Measurements from ENCODE around the gene TGM5. TPM values are rescaled to one million over a fixed set of nuclear protein-coding genes. Genes with fewer than 3 reads are reported as not detected.

The TGM5 gene
- total and polyA plus RNA-seq, 2 experiments from 2014 or later = not detected

DNA sequence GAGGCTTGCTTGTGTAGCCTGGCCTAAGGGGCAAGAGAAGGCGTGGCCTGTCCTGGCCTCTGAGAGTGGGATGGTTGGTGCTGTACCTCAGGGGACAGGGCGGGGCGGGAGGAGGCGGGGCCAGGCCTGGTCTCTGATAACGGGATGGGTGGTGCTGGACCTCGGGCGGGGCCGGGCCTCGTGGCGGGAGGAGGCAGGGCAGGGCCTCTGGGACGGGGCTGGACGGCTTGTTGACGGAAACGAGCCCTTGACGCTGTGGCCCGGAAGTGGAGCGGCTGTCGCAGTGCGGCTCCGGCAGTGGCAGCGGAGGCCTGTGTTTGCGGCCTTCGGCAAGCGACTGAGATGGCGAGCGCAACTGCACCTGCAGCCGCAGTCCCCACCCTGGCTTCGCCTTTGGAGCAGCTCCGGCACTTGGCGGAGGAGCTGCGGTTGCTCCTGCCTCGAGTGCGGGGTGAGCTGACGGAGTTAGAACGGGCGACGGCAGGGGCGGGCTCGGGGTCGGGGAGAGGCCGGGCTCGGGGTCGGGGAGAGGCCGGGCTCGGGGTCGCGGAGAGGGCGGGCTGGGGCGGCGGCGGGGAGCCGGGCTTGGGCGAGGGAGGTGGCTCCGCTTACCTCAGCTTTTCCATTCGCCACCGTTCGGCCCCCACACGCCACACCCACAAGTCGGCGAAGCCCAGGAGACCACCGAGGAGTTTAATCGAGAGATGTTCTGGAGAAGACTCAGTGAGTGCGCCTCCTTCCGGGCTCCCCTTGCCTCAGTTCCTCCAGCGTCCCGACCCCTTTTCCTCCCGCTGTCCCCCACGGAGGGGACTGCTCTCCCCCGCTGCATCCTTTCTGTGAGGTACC lies 81.3 kb downstream of the TGM5 start, which contains the start of gene CCNDBP1:
TSS of gene CCNDBP1 (plus strand) at position 247 of the 846 bp plus-strand sequence. CDS start at position 343, 96 bp downstream.
- WGBS (ENCODE audit: low lambda C conversion rate, missing lambda C conversion rate) = 0% methylated on average over 21 of the region's 69 CpGs
- H3K4me1 ChIP-seq (ENCODE audit: insufficient read depth) = peaks cover 11% of the 10 kb centered on the region

DNA sequence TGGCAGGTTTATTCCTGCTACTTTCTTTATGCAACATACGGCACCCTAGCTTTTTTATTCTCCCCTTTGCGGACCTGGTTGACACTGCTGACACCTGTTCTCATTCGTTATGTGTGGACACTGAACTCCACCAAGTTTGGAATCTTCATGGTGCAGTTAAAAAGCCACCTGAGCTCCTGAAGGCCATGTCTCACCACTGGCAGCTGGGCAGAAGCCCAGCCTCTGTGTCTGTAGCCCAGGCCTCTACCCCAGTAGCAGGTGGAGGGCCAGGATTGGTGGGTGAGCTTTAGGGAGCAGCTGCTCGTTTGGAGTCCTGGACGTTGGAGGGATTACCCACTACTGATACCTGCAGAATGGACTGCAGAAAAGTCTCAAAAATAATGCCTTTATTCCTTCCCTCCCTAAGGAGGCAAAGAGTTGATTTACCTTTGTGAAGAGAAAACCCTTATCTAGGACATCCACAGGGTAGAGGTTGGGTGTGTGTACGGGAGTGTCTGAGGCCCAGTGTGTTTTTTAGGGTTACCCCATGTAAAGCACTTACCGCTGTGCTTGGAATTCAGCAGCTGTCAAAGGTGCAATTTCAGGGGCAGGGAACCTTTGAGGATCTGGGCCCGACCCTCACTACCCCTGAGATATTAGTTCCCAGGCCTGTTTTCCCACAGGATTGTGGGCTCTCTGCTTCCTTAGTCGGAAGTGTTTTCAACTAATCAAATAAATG lies 82.2 kb downstream of the TGM5 start:
- H3K27ac ChIP-seq = peak overlapping the region; percentile 64
- H2AFZ ChIP-seq = peak overlapping the region; percentile 100
- H4K20me1 ChIP-seq (ENCODE audit: insufficient read depth, poor library complexity, severe bottlenecking) = no peaks in the 10 kb centered on the region
- no peaks in the 10 kb centered on the region for H3K27me3 ChIP-seq
- H3K9me2 ChIP-seq (replicated peaks; ENCODE audit: insufficient read depth) = no peaks in the 10 kb centered on the region
- H3K4me1 ChIP-seq (ENCODE audit: insufficient read depth) = peaks cover 11% of the 10 kb centered on the region
- H3K36me3 ChIP-seq (replicated peaks; ENCODE audit: insufficient read depth, low read depth) = no peaks in the 10 kb centered on the region
- 64% methylated on average over 9 of the region's 9 CpGs for WGBS (ENCODE audit: low lambda C conversion rate, missing lambda C conversion rate)
- no peaks in the 10 kb centered on the region for H3K9me3 ChIP-seq (ENCODE audit: low read depth)
- peak overlapping the region; percentile 93 for H3K4me2 ChIP-seq
- no peak for DNase-seq (ENCODE audit: low spot score)
- H3K4me3 ChIP-seq = no peak overlapping the region
- TF ChIP-seq EZH2 (IDR thresholded peaks at IDR 0.05; ENCODE audit: borderline replicate concordance) (no peak), EZH2phosphoT487 (IDR thresholded peaks at IDR 0.05; ENCODE audit: low read depth, severe bottlenecking, unreplicated experiment) (no peak), CTCF (IDR thresholded peaks at IDR 0.05; ENCODE audit: poor library complexity) (no peak)
- peaks cover 12% of the 10 kb centered on the region for H3K79me2 ChIP-seq

More for the DNA sequence above, 81.3 kb downstream of the TGM5 start, which contains the start of gene CCNDBP1:
- Histone ChIP-seq H2AFZ (peak within 1 kb of the TSS; percentile 100), H3K4me2 (peak within 1 kb of the TSS; percentile 93), H3K79me2 (peaks cover 12% of the 10 kb centered on the region), H3K9me2 (replicated peaks; ENCODE audit: insufficient read depth) (no peaks in the 10 kb centered on the region), H3K4me3 (peak within 1 kb of the TSS; percentile 94), H3K9me3 (ENCODE audit: low read depth) (no peaks in the 10 kb centered on the region), H3K27ac (peak within 1 kb of the TSS; percentile 96), H3K27me3 (no peaks in the 10 kb centered on the region), H3K36me3 (replicated peaks; ENCODE audit: insufficient read depth, low read depth) (no peaks in the 10 kb centered on the region), H4K20me1 (ENCODE audit: insufficient read depth, poor library complexity, severe bottlenecking) (no peaks in the 10 kb centered on the region)
- DNase-seq (ENCODE audit: low spot score) = peak; percentile 95
- TF ChIP-seq EZH2 (IDR thresholded peaks at IDR 0.05; ENCODE audit: borderline replicate concordance) = no peak
- peak; percentile 56 for TF ChIP-seq CTCF (IDR thresholded peaks at IDR 0.05; ENCODE audit: poor library complexity)

- H4K20me1 ChIP-seq (ENCODE audit: insufficient read depth, poor library complexity, severe bottlenecking) = no peaks in the 10 kb centered on the region
- no peak overlapping the region for H2AFZ ChIP-seq
- H3K27ac ChIP-seq = no peak overlapping the region
- no peaks in the 10 kb centered on the region for H3K36me3 ChIP-seq (replicated peaks; ENCODE audit: insufficient read depth, low read depth)
- H3K79me2 ChIP-seq = peaks cover 12% of the 10 kb centered on the region
- no peaks in the 10 kb centered on the region for H3K9me2 ChIP-seq (replicated peaks; ENCODE audit: insufficient read depth)
- no peak for TF ChIP-seq EZH2 (IDR thresholded peaks at IDR 0.05; ENCODE audit: borderline replicate concordance)
- H3K4me3 ChIP-seq = no peak overlapping the region
- no peaks in the 10 kb centered on the region for H3K9me3 ChIP-seq (ENCODE audit: low read depth)
- H3K4me1 ChIP-seq (ENCODE audit: insufficient read depth) = peaks cover 11% of the 10 kb centered on the region
- DNase-seq (ENCODE audit: low spot score) = no peak
- H3K27me3 ChIP-seq = no peaks in the 10 kb centered on the region
- WGBS (ENCODE audit: low lambda C conversion rate, missing lambda C conversion rate) = 92% methylated on average over 3 of the region's 3 CpGs
- no peak overlapping the region for H3K4me2 ChIP-seq
Measured at GRCh38 chr15:43183270-43183669, 83.5 kb downstream of the TGM5 start.

Small RNA genes lying within 50 kb of the gene (small RNA-seq; reads per million reads assigned to genes)
- not detected for gene RF00019

Other genes with a start within 250 kb of the TGM5 start
- gene UBR1, start 160.9 kb downstream of the TGM5 start, total RNA-seq = 31.0 and 32.5 TPM in 2 replicates
- 11.9 and 14.8 TPM in 2 replicates for gene UBR1, start 160.9 kb downstream of the TGM5 start, polyA plus RNA-seq
- 25.7 and 34.0 TPM in 2 replicates for gene TMEM62, start 133.3 kb downstream of the TGM5 start, total RNA-seq
- 14.4 and 17.3 TPM in 2 replicates for gene TMEM62, start 133.3 kb downstream of the TGM5 start, polyA plus RNA-seq
- gene CCNDBP1, start 81.5 kb downstream of the TGM5 start, total RNA-seq = 56.7 and 60.3 TPM in 2 replicates
- gene CCNDBP1, start 81.5 kb downstream of the TGM5 start, polyA plus RNA-seq = 53.2 and 53.5 TPM in 2 replicates
- 0.24 and 1.00 TPM in 2 replicates for gene EPB42, start 45.9 kb downstream of the TGM5 start, total RNA-seq
- gene EPB42, start 45.9 kb downstream of the TGM5 start, polyA plus RNA-seq = 0.47 and 0.57 TPM in 2 replicates
- gene TGM7, start 35.3 kb upstream of the TGM5 start, total RNA-seq = not detected in 2 replicates
- gene TGM7, start 35.3 kb upstream of the TGM5 start, polyA plus RNA-seq = not detected in 2 replicates
- gene LCMT2, start 63.6 kb upstream of the TGM5 start, total RNA-seq = 9.1 and 12.6 TPM in 2 replicates
- gene LCMT2, start 63.6 kb upstream of the TGM5 start, polyA plus RNA-seq = 6.1 and 6.3 TPM in 2 replicates
- 29.8 and 30.3 TPM in 2 replicates for gene ZSCAN29, start 104.1 kb upstream of the TGM5 start, total RNA-seq
- 6.1 and 9.8 TPM in 2 replicates for gene ZSCAN29, start 104.1 kb upstream of the TGM5 start, polyA plus RNA-seq
- gene TUBGCP4, start 104.2 kb upstream of the TGM5 start, total RNA-seq = 12.0 and 13.4 TPM in 2 replicates
- 9.5 and 17.2 TPM in 2 replicates for gene TUBGCP4, start 104.2 kb upstream of the TGM5 start, polyA plus RNA-seq
- 36.9 and 46.8 TPM in 2 replicates for gene TP53BP1, start 226.2 kb upstream of the TGM5 start, total RNA-seq
- gene TP53BP1, start 226.2 kb upstream of the TGM5 start, polyA plus RNA-seq = 16.5 and 16.6 TPM in 2 replicates

Measured in hepatocyte (in vitro differentiated cells).